ENCODE results near the gene PPP1R9A. TPM values are rescaled to one million over a fixed set of nuclear protein-coding genes. Genes with fewer than 3 reads are reported as not detected.

PPP1R9A gene
- total RNA-seq, 2 donors from 2014 or later, result not detected

GRCh38 chr7:95330204-95330960, 423.0 kb downstream of the PPP1R9A start:
- Mint-ChIP-seq H3K27ac (peak overlapping the region; percentile 9), H3K4me1 (peaks cover 7% of the 10 kb centered on the region), H3K36me3 (ENCODE audit: low read depth) (no peaks in the 10 kb centered on the region), H3K4me3 (peak overlapping the region; percentile 56), H3K27me3 (peaks cover 10% of the 10 kb centered on the region), H3K9me3 (no peaks in the 10 kb centered on the region)
- ATAC-seq (replicated peaks), result peak; percentile 70

- H3K9me3 Mint-ChIP-seq, result no peaks in the 10 kb centered on the region
- H3K4me1 Mint-ChIP-seq, result peaks cover 7% of the 10 kb centered on the region
- ATAC-seq (replicated peaks), result no peak
- H3K27ac Mint-ChIP-seq, result peak overlapping the region; percentile 9
- H3K4me3 Mint-ChIP-seq, result peak overlapping the region; percentile 56
- no peaks in the 10 kb centered on the region for H3K36me3 Mint-ChIP-seq (ENCODE audit: low read depth)
- H3K27me3 Mint-ChIP-seq, result peaks cover 4% of the 10 kb centered on the region
Observed at GRCh38 chr7:95330961-95331337, 423.6 kb downstream of the PPP1R9A start.

DNA sequence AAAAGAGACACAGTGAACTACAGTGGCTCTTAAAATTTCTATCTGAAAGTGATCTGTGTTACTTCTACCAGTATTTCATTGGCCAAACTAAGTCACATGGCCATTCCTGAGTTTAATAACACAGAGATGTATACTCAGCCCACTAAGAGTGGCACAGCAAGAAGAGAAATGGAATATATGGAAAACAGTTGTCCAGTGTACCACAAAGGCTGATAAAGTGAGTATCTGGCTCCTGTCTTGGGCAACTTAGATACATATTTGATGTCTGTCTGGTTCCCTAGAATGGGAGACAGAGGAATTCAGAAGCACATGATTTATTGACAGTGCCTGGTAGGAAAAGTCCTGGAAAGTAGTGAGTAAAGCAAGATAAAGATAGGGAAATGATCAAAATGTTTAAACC, 427.1 kb downstream of the PPP1R9A start:
- Mint-ChIP-seq H3K4me3 (no peak overlapping the region), H3K27ac (no peak overlapping the region), H3K4me1 (peaks cover 7% of the 10 kb centered on the region), H3K27me3 (no peaks in the 10 kb centered on the region), H3K9me3 (no peaks in the 10 kb centered on the region), H3K36me3 (ENCODE audit: low read depth) (no peaks in the 10 kb centered on the region)
- no peak for ATAC-seq (replicated peaks)

DNA sequence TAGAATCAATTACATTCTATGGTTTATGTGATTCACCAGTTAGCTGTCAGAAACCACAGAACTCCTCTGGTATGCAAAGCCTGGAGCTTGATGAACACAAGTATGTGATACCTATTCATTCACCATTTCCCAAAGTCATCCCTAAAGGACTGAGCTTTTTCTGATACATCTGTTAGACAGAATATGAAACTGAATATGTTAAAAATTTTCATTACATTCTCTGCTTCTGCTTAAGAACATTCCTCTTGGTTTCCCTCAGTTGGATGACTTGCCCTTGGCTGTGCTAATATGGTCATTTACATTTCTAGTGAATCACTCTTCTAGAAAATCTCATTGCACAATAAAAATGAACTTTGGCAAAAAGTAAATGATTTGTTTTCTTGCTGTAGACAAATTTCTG, 427.7 kb downstream of the PPP1R9A start:
- Mint-ChIP-seq H3K4me1 (peaks cover 7% of the 10 kb centered on the region), H3K9me3 (no peaks in the 10 kb centered on the region), H3K27ac (no peak overlapping the region), H3K27me3 (no peaks in the 10 kb centered on the region), H3K36me3 (ENCODE audit: low read depth) (no peaks in the 10 kb centered on the region), H3K4me3 (no peak overlapping the region)
- ATAC-seq (replicated peaks), result peak; percentile 29

- ATAC-seq (replicated peaks), result no peak
- Mint-ChIP-seq H3K36me3 (ENCODE audit: low read depth) (no peaks in the 10 kb centered on the region), H3K4me1 (no peaks in the 10 kb centered on the region), H3K4me3 (no peak overlapping the region), H3K9me3 (no peaks in the 10 kb centered on the region), H3K27ac (no peak overlapping the region), H3K27me3 (peaks cover 3% of the 10 kb centered on the region)
Observed at GRCh38 chr7:95338832-95339231, 431.4 kb downstream of the PPP1R9A start.

- Mint-ChIP-seq H3K36me3 (ENCODE audit: low read depth) (no peaks in the 10 kb centered on the region), H3K4me3 (no peak overlapping the region), H3K27me3 (peaks cover 3% of the 10 kb centered on the region), H3K9me3 (no peaks in the 10 kb centered on the region), H3K27ac (no peak overlapping the region), H3K4me1 (no peaks in the 10 kb centered on the region)
- ATAC-seq (replicated peaks), result no peak
Observed at GRCh38 chr7:95340491-95340890, 433.1 kb downstream of the PPP1R9A start.

DNA sequence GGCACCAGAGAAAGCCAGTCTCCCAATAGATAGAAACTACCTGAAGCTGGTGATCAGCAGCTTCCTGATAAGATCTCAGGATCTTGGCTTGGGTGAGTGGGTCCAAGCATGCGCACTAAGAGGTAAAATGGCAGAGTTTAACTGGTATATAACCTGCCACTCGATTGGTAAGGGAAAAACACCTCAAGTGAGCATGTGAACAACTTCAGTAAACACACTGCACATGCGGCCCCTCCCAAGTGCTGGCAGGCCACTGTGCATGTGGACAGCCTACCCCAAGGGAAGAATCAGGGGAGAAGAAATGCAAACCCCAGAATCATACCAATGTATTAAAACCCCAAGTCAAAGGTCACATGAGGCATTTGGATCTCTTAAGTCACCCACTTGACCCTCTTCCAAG, 434.6 kb downstream of the PPP1R9A start:
- no peak overlapping the region for H3K27ac Mint-ChIP-seq
- ATAC-seq (replicated peaks), result no peak
- H3K36me3 Mint-ChIP-seq (ENCODE audit: low read depth), result no peaks in the 10 kb centered on the region

DNA sequence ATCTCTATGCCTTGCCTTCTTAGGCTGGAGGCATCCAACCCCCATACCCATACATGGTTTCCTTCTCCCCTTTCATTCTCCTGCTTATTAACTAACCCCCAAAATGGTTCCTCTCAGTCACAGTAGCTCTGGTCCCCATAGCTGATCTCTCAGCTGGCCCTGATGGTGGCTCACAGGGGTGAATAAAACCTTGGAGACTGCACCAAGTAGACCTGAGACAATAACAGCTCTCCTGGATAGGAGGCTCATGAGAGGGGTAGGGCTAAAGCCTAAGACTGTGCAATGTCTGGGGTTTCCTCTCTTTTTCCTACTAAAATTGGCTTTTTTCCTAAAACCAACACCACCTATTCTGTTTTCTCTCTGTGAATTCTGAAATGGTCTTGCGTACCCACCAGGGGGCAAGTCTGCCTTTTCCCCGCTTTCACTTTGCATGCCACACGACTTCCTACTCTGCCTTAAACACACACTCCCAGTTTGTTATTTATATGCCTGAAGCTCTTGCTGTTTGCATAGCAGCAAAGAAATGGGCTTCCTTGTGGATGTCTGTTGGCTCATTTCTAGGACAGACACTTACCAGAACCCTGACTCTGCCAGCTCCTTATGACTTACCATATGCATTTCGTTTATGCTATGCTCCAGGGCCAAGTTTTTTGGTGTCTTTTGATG, 435.4 kb downstream of the PPP1R9A start:
- Mint-ChIP-seq H3K36me3 (ENCODE audit: low read depth) (no peaks in the 10 kb centered on the region), H3K4me3 (no peak overlapping the region), H3K27ac (no peak overlapping the region), H3K4me1 (no peaks in the 10 kb centered on the region), H3K27me3 (peaks cover 3% of the 10 kb centered on the region), H3K9me3 (no peaks in the 10 kb centered on the region)
- ATAC-seq (replicated peaks), result no peak

More for the DNA sequence above, 434.6 kb downstream of the PPP1R9A start:
- no peak overlapping the region for H3K4me3 Mint-ChIP-seq
- no peaks in the 10 kb centered on the region for H3K4me1 Mint-ChIP-seq
- peaks cover 3% of the 10 kb centered on the region for H3K27me3 Mint-ChIP-seq
- H3K9me3 Mint-ChIP-seq, result no peaks in the 10 kb centered on the region
